Lung (tissue), 12 donors: Measurements from ENCODE around the gene NKD2. TPM values are rescaled to one million over a fixed set of nuclear protein-coding genes. Genes with fewer than 3 reads are reported as not detected.

Source experiments
- ATAC-seq: fragments of 200-7000 bp; cut with Tn5 transposase; one replicate; pipeline ENCODE4 v1.9.1; 2020; ENCODE audit warnings: moderate number of reproducible peaks; ENCODE audit not compliant: insufficient read depth, low FRiP score
- DNase-seq, 3 donors: peaks; one replicate each; pipeline ENCODE4 v3.0.0-alpha.2; 2013 to 2017
- H3K27ac ChIP-seq, 2 donors: one replicate each; pipeline ENCODE4 v1.5.1; 2013; ENCODE audit warnings: mild to moderate bottlenecking in 2 of 2, moderate library complexity in 2 of 2, control low read depth in 1 of 2, inconsistent platforms in 1 of 2, low read depth in 1 of 2, low read length in 1 of 2
- H3K27me3 ChIP-seq, 3 donors: one replicate each; pipeline ENCODE4 v1.5.1; 2013; ENCODE audit warnings: low read length in 2 of 3; ENCODE audit not compliant: control insufficient read depth in 3 of 3, insufficient read depth in 3 of 3
- H3K36me3 ChIP-seq, 4 donors: one replicate each; pipeline ENCODE4 v1.5.1; 2013; ENCODE audit warnings: low read length in 4 of 4, mild to moderate bottlenecking in 1 of 4, moderate library complexity in 1 of 4; ENCODE audit not compliant: control insufficient read depth in 4 of 4, insufficient read depth in 4 of 4
- H3K4me1 ChIP-seq, 5 donors: one replicate each; pipeline ENCODE4 v1.5.1; 2013; ENCODE audit warnings: low read length in 5 of 5, mild to moderate bottlenecking in 2 of 5, moderate library complexity in 1 of 5; ENCODE audit not compliant: control insufficient read depth in 5 of 5, insufficient read depth in 5 of 5
- H3K4me3 ChIP-seq: one replicate; pipeline ENCODE4 v1.5.1; 2013; ENCODE audit warnings: mild to moderate bottlenecking, control low read depth, moderate library complexity
- H3K9ac ChIP-seq, 2 donors: one replicate each; pipeline ENCODE4 v1.5.1; 2013; ENCODE audit warnings: low read length in 2 of 2, control low read depth in 1 of 2; ENCODE audit not compliant: insufficient read depth in 1 of 2
- H3K9me3 ChIP-seq, 4 donors: one replicate each; pipeline ENCODE4 v1.5.1; 2013; ENCODE audit warnings: low read length in 3 of 4, mild to moderate bottlenecking in 1 of 4, moderate library complexity in 1 of 4; ENCODE audit not compliant: control insufficient read depth in 4 of 4, insufficient read depth in 3 of 4
- CTCF ChIP-seq: IDR thresholded peaks from 2 replicates; pipeline ENCODE4 v1.5.1; 2012; ENCODE audit warnings: mild to moderate bottlenecking; ENCODE audit errors: control extremely low read depth, extremely low read depth
- WGBS, 2 donors: extraction: QIAGEN DNeasy Blood & Tissue Kit; methylation state at CpG; one replicate each; pipeline ENCODE4 v1.1.7; 2013; 5-methylcytosine and 5-hydroxymethylcytosine counted together
- polyA plus RNA-seq, 2 donors: library from polyadenylated mRNA; stranded (reverse); fragments of 200-250 nt; gene quantifications; one replicate each; pipeline ENCODE4 v1.2.1, GENCODE V29; 2013
- total RNA-seq, 2 donors: library from RNA; depleted of rRNA in 1 of 2; stranded (reverse); fragments of >200 nt in 1 of 2; gene quantifications; one replicate each; pipeline ENCODE4 v1.2.1, GENCODE V29; 2014 to 2021
- donor health status: control.
- donor health status: control.
- donor health status: Bipolar disorder and iron deficiency.
- donor health status: healthy.
- donor health status: DM: yes; HTN: yes; CAD: no.

NKD2 gene
- total and polyA plus RNA-seq, 4 donors: 9.9 to 88.0 (median 48.4) TPM

DNA sequence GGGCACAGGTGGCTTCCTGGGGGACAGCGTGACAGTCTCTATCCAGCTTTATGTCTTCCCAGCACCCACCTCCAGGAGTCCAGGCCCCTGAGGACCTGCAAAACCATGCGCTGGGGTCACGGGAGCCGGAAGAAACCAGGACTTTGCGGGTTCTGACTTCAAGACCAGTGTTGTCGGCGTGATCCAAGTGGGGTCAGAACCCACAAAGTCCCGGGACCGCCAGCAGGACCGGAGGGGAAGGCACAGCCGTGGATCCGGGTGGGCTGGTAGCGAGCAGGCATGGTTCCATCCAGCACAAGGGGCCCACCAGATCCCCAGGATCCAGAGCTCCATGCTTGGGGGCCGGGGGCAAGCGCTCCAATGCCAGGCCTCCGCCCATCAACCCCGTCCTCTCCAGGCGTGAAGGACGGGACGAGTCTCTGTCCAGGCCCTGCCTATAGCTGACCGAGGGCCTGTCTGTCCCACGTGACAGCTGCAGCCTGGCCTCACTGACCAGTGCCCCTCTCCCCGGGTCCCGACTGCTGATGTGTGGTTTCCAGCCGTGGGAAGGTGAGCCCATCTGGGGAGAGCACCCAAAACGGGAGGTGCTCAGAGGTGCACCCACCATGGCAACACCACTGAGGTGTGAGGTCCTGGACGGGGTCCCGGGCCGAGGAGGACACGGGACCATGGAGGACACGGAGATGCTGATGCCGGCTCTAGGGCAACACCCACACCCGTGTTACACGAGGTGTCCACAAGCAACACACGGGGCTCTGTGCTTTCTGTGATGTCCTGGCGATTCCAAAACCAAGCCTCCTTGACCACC is 54.4 kb downstream of the NKD2 start:
- 94% methylated on average over 35 to 36 of the region's 36 CpGs for whole genome bisulfite sequencing, 2 donors
- H3K9ac ChIP-seq: no peak overlapping the region
- H3K4me3 ChIP-seq: no peak overlapping the region
- H3K9me3 ChIP-seq: no peaks in the 10 kb centered on the region
- DNase-seq (no peak), ATAC-seq (no peak)
- no peaks in the 10 kb centered on the region for H3K4me1 ChIP-seq
- H3K36me3 ChIP-seq: peaks cover 0 to 79% (median 8%) of the 10 kb centered on the region in 4 donors
- no peaks in the 10 kb centered on the region for H3K27me3 ChIP-seq
- no peak for TF ChIP-seq CTCF
- H3K27ac ChIP-seq: no peak overlapping the region

GRCh38 chr5:1063661-1064382 is 55.2 kb downstream of the NKD2 start:
- no peak for DNase-seq
- ATAC-seq: no peak
- 87 to 92% methylated on average over 55 to 56 of the region's 56 CpGs for WGBS, 2 donors
- Histone ChIP-seq H3K4me3 (no peak overlapping the region), H3K9me3 (no peaks in the 10 kb centered on the region), H3K4me1 (no peaks in the 10 kb centered on the region), H3K27ac (no peak overlapping the region), H3K9ac (no peak overlapping the region), H3K27me3 (no peaks in the 10 kb centered on the region), H3K36me3 (peaks cover 0 to 76% (median 8%) of the 10 kb centered on the region in 4 donors)
- TF ChIP-seq CTCF: no peak

GRCh38 chr5:1064383-1065142 is 56.0 kb downstream of the NKD2 start:
- peaks cover 0 to 2% (median 0%) of the 10 kb centered on the region in 4 donors for H3K9me3 ChIP-seq
- peaks cover 0 to 75% (median 10%) of the 10 kb centered on the region in 4 donors for H3K36me3 ChIP-seq
- no peak overlapping the region for H3K27ac ChIP-seq
- WGBS, 2 donors: 91 to 92% methylated on average over 48 to 49 of the region's 49 CpGs
- H3K9ac ChIP-seq: no peak overlapping the region
- ATAC-seq (no peak), DNase-seq (no peak)
- H3K4me1 ChIP-seq: no peaks in the 10 kb centered on the region
- TF ChIP-seq CTCF: no peak
- H3K4me3 ChIP-seq: no peak overlapping the region
- H3K27me3 ChIP-seq: no peaks in the 10 kb centered on the region
